GM12872 (cell line): ENCODE results near the gene DNAJC5.

Experiments
- CTCF ChIP-seq: IDR thresholded peaks from 3 replicates; pipeline ENCODE4 v1.5.1; 2011; ENCODE audit warnings: low read depth, mild to moderate bottlenecking, low read length, moderate library complexity; ENCODE audit not compliant: insufficient read depth

The DNAJC5 gene

DNA sequence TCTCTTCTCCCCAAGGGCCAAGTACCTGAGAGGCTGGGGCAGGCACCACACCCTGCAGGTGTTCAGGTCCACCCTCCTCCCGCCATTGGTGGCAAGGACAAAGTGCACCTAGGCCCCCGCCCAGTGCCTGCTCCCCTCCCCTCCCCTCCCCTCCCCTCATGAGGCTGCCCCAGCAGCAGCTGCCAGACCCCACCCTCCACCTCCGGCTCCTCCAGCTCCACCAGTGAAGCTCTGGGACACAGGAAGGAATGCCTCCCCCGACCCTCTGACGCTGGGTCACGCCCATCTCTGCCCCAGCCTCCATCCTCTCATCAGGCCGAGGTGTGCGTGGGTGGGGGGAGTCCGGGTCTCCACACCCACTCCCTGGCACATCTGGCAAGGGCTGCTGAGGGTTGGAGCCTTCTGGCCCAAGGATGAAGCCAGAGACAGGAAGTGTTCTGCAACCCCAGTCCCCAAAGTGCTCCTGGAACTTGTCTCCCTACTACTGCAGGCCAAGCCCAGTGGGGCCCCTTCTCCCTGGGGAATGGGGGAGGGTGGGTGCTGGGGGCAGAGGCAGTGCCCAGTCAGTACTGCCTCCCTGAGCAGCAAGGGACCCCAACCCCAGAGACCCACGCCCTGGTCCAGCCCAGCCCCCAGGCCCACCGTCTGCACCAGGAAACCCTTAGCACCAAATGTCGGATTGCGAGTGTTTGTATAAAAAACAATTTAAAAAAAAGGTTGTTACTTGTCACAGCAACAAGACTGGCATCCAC, 62.9 kb downstream of the DNAJC5 start:
- no peak for TF ChIP-seq CTCF

- no peak for TF ChIP-seq CTCF
Measured at GRCh38 chr20:63958471-63958870, 63.5 kb downstream of the DNAJC5 start.

- TF ChIP-seq CTCF, result no peak
Measured at GRCh38 chr20:63958964-63959698, 64.2 kb downstream of the DNAJC5 start.

GRCh38 chr20:63959699-63960075, 64.8 kb downstream of the DNAJC5 start:
- TF ChIP-seq CTCF, result no peak

DNA sequence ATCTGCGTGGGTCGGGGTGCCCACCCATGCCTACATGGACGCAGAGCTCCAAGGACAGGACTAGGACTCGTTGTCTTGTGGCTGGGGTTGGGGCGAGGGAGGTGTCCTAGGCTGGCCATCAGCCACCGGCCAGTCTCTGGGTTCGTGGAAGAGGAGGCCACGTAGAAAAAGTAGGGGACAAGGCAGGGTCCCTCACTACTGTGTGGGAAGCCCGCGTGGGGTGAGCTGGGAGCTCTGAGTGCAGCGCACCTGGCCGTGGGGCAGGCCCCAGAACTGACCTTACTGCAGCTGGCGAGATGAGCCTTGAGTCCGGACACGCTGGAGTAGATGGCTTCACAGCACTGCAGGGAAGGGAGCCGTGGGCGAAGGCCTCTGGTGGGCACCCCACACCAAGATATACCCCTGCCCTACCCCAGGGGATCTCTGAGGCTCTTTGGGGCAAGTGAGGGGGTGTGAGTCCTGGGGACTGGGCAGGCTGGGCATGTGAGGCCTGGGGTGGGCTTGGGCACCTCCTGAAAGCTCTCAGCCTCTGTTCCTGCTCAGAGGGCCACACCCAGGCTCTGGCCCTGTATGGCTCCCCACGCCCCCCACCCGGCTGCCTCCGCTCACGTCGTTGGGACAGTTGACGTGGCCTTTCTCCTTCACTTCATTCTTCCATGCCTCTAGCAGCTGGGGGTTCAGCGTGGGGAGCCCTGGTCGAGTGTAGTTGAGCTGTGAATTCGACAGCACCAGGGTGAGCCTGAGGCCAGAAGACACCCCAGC, 66.9 kb downstream of the DNAJC5 start:
- no peak for TF ChIP-seq CTCF

DNA sequence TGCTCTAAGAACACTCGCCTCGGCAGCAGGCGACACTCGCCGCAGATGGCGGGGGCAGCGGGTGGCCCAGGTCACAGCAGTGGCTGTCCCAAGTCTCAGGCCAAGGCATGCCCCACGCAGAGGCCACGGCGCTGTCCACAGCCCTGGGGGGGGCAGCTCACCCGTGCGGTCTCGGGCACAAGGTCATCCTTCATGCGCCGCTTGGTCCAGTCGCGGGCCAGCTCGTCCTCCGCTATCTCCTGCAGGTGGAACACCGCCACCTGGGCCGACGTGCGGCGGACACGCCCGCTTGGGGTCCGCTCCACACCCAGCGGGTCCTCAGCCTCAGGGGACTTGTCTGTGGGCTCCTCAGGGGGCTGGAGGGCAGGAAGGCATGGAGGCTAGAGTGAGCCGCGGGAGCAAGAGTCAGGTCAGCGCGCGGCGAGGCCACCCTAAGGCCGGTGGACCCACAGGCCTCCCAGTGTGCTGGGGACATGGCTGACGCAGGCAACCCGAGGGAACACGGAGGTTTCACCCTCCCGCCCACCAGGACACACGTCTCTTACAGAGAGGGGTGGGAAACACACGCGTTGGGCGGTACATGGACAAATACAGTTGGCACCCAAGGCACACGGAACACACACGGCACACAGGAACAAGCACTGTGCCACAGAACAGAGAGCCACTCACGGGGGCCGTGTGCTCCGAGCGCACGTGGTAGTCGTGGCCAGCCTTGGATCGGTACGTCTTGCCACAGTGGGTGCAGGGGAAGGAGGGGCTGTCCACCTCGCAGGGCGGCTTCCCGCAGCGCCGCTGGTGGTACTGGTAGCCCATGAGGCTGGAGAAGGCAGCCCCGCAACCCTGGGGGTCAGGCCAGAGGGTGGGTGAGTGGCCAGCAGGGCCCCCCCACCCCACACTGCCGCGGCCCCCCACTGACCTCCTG, 67.8 kb downstream of the DNAJC5 start:
- TF ChIP-seq CTCF, result no peak
